Progenitor cell of endocrine pancreas (in vitro differentiated cells): ENCODE measurements around the gene CDH12. TPM values are rescaled to one million over a fixed set of nuclear protein-coding genes. Genes with fewer than 3 reads are reported as not detected.
"Not testable (repeated sequence)": the region's sequence is repeated elsewhere in the genome, so short reads cannot be mapped to it uniquely, and the experiment has no call there.

Experiments
- DNase-seq: peaks from one replicate; pipeline ENCODE4 v3.0.0; 2021; ENCODE audit warnings: low spot score; ENCODE audit not compliant: unreplicated experiment
- H3K27ac Mint-ChIP-seq: 2 replicates; pipeline ENCODE4 v1.8.0; 2021; ENCODE audit warnings: mild to moderate bottlenecking, moderate library complexity, mixed read lengths
- H3K27me3 Mint-ChIP-seq: 2 replicates; pipeline ENCODE4 v1.8.0; 2021; ENCODE audit warnings: mixed read lengths
- H3K36me3 Mint-ChIP-seq: 2 replicates; pipeline ENCODE4 v1.8.0; 2022; ENCODE audit warnings: mixed read lengths; ENCODE audit not compliant: insufficient read depth
- H3K4me1 Mint-ChIP-seq: 2 replicates; pipeline ENCODE4 v1.8.0; 2021; ENCODE audit warnings: low read depth, mixed read lengths
- H3K4me3 Mint-ChIP-seq: 2 replicates; pipeline ENCODE4 v1.8.0; 2021; ENCODE audit warnings: low read depth, mild to moderate bottlenecking, moderate library complexity, mixed read lengths
- H3K9me3 Mint-ChIP-seq: 2 replicates; pipeline ENCODE4 v1.8.0; 2021; ENCODE audit warnings: low read depth, mixed read lengths
- total RNA-seq: library from RNA; stranded (reverse); gene quantifications from 2 replicates; pipeline ENCODE4 v1.2.1, GENCODE V29; 2021
- TF ChIP-seq, protein P1 (sequence below): fragments of 200-600 bp; sonication (generic); IDR thresholded peaks from one replicate; pipeline ENCODE4 v1.5.0; 2021; ENCODE audit warnings: antibody characterized with exemption, mild to moderate bottlenecking; ENCODE audit not compliant: unreplicated experiment

Gene CDH12
- total RNA-seq, 1 donor from 2014 or later: 2.8 TPM

DNA sequence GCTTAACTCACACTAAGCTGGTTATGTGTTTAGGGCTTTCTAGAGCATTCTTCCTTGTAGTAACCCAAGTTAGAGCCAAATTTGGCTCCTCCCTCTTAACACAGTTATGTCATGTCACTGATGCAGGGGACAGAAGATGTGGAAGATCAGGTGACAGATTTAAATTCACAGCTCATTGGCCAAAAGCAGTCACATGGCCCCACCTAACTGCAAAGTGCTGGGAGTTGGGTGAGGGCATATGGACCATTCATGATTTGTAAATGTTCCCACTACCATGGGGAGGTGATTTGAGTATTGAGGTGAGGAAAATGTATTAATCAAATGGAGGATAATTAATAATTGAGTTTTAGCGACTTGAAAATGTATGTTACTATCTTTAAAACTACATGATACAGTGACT lies 829.4 kb downstream of the CDH12 start:
- Mint-ChIP-seq H3K4me3 (no peak overlapping the region), H3K27me3 (no peaks in the 10 kb centered on the region), H3K27ac (no peak overlapping the region), H3K36me3 (no peaks in the 10 kb centered on the region), H3K4me1 (no peaks in the 10 kb centered on the region), H3K9me3 (peaks cover 5% of the 10 kb centered on the region)
- TF ChIP-seq, protein P1, sequence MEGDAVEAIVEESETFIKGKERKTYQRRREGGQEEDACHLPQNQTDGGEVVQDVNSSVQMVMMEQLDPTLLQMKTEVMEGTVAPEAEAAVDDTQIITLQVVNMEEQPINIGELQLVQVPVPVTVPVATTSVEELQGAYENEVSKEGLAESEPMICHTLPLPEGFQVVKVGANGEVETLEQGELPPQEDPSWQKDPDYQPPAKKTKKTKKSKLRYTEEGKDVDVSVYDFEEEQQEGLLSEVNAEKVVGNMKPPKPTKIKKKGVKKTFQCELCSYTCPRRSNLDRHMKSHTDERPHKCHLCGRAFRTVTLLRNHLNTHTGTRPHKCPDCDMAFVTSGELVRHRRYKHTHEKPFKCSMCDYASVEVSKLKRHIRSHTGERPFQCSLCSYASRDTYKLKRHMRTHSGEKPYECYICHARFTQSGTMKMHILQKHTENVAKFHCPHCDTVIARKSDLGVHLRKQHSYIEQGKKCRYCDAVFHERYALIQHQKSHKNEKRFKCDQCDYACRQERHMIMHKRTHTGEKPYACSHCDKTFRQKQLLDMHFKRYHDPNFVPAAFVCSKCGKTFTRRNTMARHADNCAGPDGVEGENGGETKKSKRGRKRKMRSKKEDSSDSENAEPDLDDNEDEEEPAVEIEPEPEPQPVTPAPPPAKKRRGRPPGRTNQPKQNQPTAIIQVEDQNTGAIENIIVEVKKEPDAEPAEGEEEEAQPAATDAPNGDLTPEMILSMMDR: no peak
- DNase-seq: no peak

DNA sequence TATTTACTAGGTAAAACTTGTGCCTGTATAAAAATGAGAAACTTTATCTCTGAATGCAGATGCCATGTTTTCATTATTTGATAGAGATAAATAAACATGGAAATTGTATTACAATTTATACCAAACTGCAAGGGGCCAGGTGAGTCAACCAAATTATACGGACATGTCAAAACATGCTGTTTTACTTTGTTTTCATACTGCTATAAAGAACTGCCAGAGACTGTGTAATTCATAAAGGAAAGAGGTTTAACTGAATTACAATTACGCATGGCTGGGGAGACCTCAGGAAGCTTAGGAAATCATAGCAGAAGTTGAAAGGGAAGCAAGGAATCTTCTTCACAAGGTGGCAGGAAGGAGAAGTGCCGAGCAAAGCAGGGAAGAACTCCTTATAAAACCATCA lies 840.3 kb downstream of the CDH12 start:
- not testable (repeated sequence) for H3K27ac Mint-ChIP-seq, H3K9me3 Mint-ChIP-seq, H3K36me3 Mint-ChIP-seq, DNase-seq, H3K27me3 Mint-ChIP-seq, H3K4me1 Mint-ChIP-seq, H3K4me3 Mint-ChIP-seq

DNA sequence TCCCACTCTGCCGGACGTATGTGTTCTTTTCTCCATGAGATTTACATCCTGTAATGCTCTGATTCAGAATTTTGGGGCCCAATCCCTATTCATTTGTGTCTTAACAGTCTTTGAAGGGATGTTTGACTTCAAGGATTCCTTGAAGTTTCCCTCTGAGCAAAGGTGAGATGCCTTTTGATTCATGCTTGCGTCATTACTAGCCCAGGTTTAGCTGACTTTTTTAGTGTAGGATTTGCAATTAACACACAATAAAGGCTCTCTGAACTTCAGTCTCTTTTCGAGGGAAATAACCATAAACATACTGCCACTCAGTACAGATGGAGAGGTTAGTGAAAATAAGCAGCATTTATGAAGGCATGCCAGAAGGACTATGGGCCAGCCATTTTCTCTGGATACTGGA lies 842.3 kb downstream of the CDH12 start:
- not testable (repeated sequence) for H3K36me3 Mint-ChIP-seq, H3K4me1 Mint-ChIP-seq, H3K27ac Mint-ChIP-seq, DNase-seq, H3K9me3 Mint-ChIP-seq, H3K4me3 Mint-ChIP-seq, H3K27me3 Mint-ChIP-seq

DNA sequence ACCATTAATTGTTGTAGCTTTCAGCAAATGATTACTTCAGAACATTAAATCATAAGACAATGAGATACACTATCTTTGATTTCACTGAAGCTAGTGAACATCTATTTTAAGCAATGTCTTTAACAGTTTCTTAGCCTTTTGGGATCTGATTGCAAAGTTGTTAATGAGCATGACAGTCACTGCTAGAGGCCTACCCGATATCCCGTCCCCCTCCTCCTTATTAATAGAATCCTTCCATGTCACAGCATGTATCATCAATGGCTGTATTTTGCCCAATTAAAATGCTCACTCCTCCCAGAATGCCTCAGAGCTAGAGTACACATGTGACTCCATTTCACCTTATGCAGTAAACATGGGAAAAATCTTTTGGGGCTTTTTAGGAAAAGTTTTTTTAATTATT lies 852.0 kb downstream of the CDH12 start:
- not testable (repeated sequence) for H3K36me3 Mint-ChIP-seq, DNase-seq, H3K4me3 Mint-ChIP-seq, H3K27ac Mint-ChIP-seq, H3K4me1 Mint-ChIP-seq, H3K9me3 Mint-ChIP-seq, H3K27me3 Mint-ChIP-seq

DNA sequence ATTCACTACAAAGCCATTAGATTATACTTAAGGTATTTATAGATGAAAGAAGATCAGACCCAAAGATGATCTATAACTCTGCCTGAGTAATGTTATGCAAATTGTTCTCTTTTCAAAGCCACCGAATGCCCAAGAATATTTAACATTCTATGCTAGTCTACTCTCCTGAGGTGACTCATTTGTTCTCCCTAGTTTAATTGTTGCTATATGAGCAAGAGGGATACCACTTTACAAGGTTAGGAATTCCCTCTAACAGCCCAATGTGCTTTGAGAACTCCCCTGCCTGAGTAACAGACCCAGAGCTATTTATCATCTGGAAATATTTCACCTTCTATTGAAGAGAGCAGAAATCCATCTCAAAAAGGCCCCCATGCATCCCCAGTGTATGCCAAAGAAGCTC lies 867.3 kb downstream of the CDH12 start:
- not testable (repeated sequence) for H3K27ac Mint-ChIP-seq, H3K27me3 Mint-ChIP-seq, H3K9me3 Mint-ChIP-seq, DNase-seq, H3K36me3 Mint-ChIP-seq, H3K4me1 Mint-ChIP-seq, H3K4me3 Mint-ChIP-seq

DNA sequence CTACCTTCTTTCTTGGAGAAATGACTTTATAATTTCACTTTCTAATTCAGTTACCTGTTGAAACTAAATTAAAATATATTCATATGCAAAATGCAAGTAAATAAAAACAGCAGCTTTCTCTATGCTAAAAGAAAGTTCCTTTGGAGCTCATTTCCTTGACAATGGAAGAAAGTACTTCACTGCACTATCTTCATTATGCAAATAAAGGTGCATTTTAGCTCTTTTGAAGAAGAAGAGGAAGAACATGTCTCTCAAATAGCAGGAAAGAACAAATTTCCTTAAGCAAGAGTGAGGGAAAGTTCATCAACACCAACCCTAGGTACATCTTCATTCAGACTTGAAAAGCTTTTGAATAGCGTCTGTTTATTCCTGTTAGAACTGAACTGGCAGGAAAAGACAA lies 901.6 kb downstream of the CDH12 start:
- not testable (repeated sequence) for H3K27ac Mint-ChIP-seq, H3K9me3 Mint-ChIP-seq, H3K36me3 Mint-ChIP-seq, H3K4me1 Mint-ChIP-seq, H3K4me3 Mint-ChIP-seq, H3K27me3 Mint-ChIP-seq, DNase-seq

DNA sequence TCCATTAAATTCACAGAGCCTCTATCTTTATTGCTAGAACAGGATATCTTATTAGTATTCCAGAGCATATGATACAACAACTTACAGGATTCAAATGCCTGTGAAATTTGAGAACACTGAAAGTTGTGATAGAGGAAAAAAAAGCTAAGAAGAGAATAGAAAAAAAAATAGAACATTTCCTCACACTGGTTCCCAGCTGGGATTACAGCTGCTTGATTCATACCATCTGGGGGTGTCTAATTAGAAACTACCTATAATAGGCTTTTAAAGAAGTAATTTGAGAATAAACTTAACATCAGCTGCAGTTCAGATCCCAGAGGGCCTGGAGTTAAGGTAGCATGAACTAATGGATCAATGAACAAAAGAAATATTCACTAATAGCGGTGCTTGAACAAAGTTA lies 922.0 kb downstream of the CDH12 start:
- TF ChIP-seq, protein P1: no peak
- Mint-ChIP-seq H3K4me3 (no peak overlapping the region), H3K4me1 (no peaks in the 10 kb centered on the region), H3K27ac (no peak overlapping the region), H3K36me3 (no peaks in the 10 kb centered on the region), H3K9me3 (peaks cover 14% of the 10 kb centered on the region), H3K27me3 (no peaks in the 10 kb centered on the region)
- no peak for DNase-seq

DNA sequence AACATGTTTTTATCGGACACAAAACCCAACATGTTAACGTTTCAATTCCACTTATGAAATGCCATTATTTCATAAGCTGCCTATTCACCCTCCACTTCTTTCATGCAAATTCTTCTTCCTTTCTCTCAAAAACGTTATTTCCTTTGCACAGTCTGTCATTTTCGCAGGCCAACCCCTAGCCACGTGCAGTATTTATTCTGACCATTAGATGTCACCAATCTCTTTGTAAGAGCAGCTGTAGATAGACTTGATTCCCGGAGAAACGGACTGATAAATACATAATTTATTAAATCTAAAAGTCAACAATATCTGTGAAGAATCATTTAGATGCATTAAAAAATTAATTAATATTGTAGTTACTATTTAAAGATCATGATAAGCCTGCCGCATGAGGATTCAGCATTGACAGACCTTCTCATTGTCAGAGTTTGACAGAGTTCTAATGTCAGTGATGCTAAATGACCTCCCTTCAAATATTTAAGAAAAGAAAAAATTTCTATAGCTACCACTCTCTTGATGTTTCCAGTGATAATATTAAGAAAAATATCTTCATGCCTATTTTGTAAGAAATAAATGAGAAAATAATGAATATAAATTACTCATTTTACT lies 933.6 kb downstream of the CDH12 start:
- DNase-seq: peak; percentile 12
- TF ChIP-seq, protein P1: peak; percentile 77
- Mint-ChIP-seq H3K27ac (no peak overlapping the region), H3K27me3 (peaks cover 5% of the 10 kb centered on the region), H3K9me3 (no peaks in the 10 kb centered on the region), H3K4me1 (peaks cover 4% of the 10 kb centered on the region), H3K4me3 (no peak overlapping the region), H3K36me3 (no peaks in the 10 kb centered on the region)
